Activated CD4-positive, CD25-positive, alpha-beta regulatory T cell treated with anti-CD3 and anti-CD28 coated beads, Interleukin-2, amount 50 U/mL, for 24 hours (primary cell): Measurements from ENCODE around the gene CHRDL1.

Experiments used
- ATAC-seq, 2 donors: fragments of 150-1000 bp; cut with Tn5 transposase; one replicate each; pipeline ENCODE4 v1.10.0; 2021; ENCODE audit warnings: mild to moderate bottlenecking in 1 of 2, moderate library complexity in 1 of 2

The CHRDL1 gene

GRCh38 chrX:110741213-110741796 lies 54.3 kb downstream of the CHRDL1 start:
- no peak for ATAC-seq

- no peak for ATAC-seq
Measured at GRCh38 chrX:110734894-110735541, 60.6 kb downstream of the CHRDL1 start.

GRCh38 chrX:110734271-110734670 lies 61.3 kb downstream of the CHRDL1 start:
- no peak for ATAC-seq

- no peak for ATAC-seq
Measured at GRCh38 chrX:110733166-110733565, 62.5 kb downstream of the CHRDL1 start.

GRCh38 chrX:110732266-110732665 lies 63.4 kb downstream of the CHRDL1 start:
- no peak for ATAC-seq

- no peak for ATAC-seq
Measured at GRCh38 chrX:110723844-110724243, 71.8 kb downstream of the CHRDL1 start.

GRCh38 chrX:110722135-110722534 lies 73.5 kb downstream of the CHRDL1 start:
- ATAC-seq, result no peak

GRCh38 chrX:110713666-110714065 lies 82.0 kb downstream of the CHRDL1 start:
- no peak for ATAC-seq

GRCh38 chrX:110706446-110706845 lies 89.2 kb downstream of the CHRDL1 start:
- ATAC-seq, result no peak

GRCh38 chrX:110703641-110704040 lies 92.0 kb downstream of the CHRDL1 start:
- no peak for ATAC-seq

- ATAC-seq, result no peak
Measured at GRCh38 chrX:110699109-110699508, 96.5 kb downstream of the CHRDL1 start.

- no peak for ATAC-seq
Measured at GRCh38 chrX:110698696-110699095, 96.9 kb downstream of the CHRDL1 start.

GRCh38 chrX:110692866-110693265 lies 102.8 kb downstream of the CHRDL1 start:
- ATAC-seq, result no peak

- ATAC-seq, result no peak
Measured at GRCh38 chrX:110691446-110691845, 104.2 kb downstream of the CHRDL1 start.

- ATAC-seq, result no peak
Measured at GRCh38 chrX:110684653-110685052, 111.0 kb downstream of the CHRDL1 start.

- no peak for ATAC-seq
Measured at GRCh38 chrX:110683925-110684324, 111.7 kb downstream of the CHRDL1 start.

- ATAC-seq, result no peak
Measured at GRCh38 chrX:110678591-110678990, 117.0 kb downstream of the CHRDL1 start.

GRCh38 chrX:110675886-110676285 lies 119.7 kb downstream of the CHRDL1 start:
- ATAC-seq, result no peak

- no peak for ATAC-seq
Measured at GRCh38 chrX:110671068-110671803, 124.4 kb downstream of the CHRDL1 start.

GRCh38 chrX:110669572-110669971 lies 126.0 kb downstream of the CHRDL1 start:
- ATAC-seq, result no peak

GRCh38 chrX:110667706-110668105 lies 127.9 kb downstream of the CHRDL1 start:
- no peak for ATAC-seq

- ATAC-seq, result no peak
Measured at GRCh38 chrX:110665223-110666002, 130.2 kb downstream of the CHRDL1 start.

- no peak for ATAC-seq
Measured at GRCh38 chrX:110657073-110657472, 138.5 kb downstream of the CHRDL1 start.
